IgD-negative memory B cell (primary cell): Measurements from ENCODE around the gene PON2. TPM values are rescaled to one million over a fixed set of nuclear protein-coding genes. Genes with fewer than 3 reads are reported as not detected.

Experiments
- H3K27ac Mint-ChIP-seq, 3 donors: one replicate each; pipeline ENCODE4 v1.8.0; 2020 to 2022; ENCODE audit warnings: mild to moderate bottlenecking in 3 of 3, mixed read lengths in 3 of 3, moderate library complexity in 1 of 3
- H3K27me3 Mint-ChIP-seq: one replicate; pipeline ENCODE4 v1.8.0; 2021; ENCODE audit warnings: mixed read lengths
- H3K36me3 Mint-ChIP-seq: one replicate; pipeline ENCODE4 v1.8.0; 2020; ENCODE audit warnings: mild to moderate bottlenecking, mixed read lengths
- H3K4me1 Mint-ChIP-seq, 3 donors: one replicate each; pipeline ENCODE4 v1.8.0; 2020 to 2022; ENCODE audit warnings: mixed read lengths in 3 of 3, mild to moderate bottlenecking in 1 of 3
- H3K4me3 Mint-ChIP-seq, 4 donors: one replicate each; pipeline ENCODE4 v1.8.0; 2020 to 2022; ENCODE audit warnings: mild to moderate bottlenecking in 4 of 4, mixed read lengths in 4 of 4, moderate library complexity in 3 of 4
- H3K9me3 Mint-ChIP-seq, 3 donors: one replicate each; pipeline ENCODE4 v1.8.0; 2020 to 2021; ENCODE audit warnings: mixed read lengths in 3 of 3, mild to moderate bottlenecking in 1 of 3
- polyA plus RNA-seq: library from polyadenylated mRNA; unstranded; fragments of 300-500 nt; fragmentation: Illumina TruSeq; gene quantifications from one replicate; pipeline ENCODE4 v1.2.3, GENCODE V29; 2021

The PON2 gene
- 1.7 TPM for polyA plus RNA-seq

DNA sequence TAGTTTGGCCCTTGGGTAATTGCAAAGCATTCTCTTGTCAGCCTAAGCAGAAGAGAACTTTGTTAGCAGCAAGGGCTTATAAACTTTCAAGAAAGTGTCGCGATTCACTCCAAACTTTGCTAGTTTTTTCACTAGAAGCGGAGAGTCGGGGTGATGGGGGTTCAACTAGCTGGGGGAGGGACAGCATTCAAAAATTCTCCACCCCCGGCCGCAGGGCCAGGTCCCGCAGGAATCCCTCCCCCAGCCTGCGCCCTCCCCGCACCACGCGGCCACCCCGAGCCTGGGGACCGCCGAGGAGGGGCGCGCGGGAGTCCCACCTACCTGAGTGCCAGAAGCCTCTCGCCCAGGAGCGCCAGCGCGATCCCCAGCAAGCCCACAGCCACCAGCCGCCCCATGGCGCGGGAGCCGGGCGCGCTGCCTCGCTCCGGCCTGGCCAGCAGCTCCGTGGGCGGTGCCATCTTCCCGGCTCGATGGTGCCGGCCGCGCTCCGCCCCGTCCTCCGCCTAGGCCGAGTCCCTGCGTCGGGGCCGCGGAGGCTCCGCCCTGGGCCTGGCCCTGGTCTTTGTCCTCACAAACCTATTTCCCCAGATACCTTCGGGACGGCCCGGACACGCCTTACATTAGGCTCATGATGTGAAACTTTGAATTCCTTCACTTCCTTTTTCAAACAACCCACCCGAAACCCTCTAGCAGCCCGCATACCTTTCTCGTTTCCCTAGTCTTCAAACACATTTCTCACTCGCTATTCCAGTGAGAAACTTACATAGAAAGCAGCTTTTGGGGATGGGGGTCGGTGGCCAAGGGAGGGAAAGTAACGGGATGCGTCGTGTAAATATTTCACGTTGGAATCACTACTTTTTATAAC, at the start of gene PON2:
TSS of gene PON2 (minus strand) at position 472 of the 865 bp plus-strand sequence. CDS start at position 395, 77 bp downstream.
- Mint-ChIP-seq H3K36me3 (no peaks in the 10 kb centered on the region), H3K27ac (peak within 1 kb of the TSS in 1 of 3 donors; percentile 55), H3K4me3 (peak within 1 kb of the TSS; percentile 79 to 93 (median 88)), H3K27me3 (no peaks in the 10 kb centered on the region), H3K4me1 (peaks cover 10 to 12% (median 12%) of the 10 kb centered on the region in 3 donors), H3K9me3 (no peaks in the 10 kb centered on the region)

DNA sequence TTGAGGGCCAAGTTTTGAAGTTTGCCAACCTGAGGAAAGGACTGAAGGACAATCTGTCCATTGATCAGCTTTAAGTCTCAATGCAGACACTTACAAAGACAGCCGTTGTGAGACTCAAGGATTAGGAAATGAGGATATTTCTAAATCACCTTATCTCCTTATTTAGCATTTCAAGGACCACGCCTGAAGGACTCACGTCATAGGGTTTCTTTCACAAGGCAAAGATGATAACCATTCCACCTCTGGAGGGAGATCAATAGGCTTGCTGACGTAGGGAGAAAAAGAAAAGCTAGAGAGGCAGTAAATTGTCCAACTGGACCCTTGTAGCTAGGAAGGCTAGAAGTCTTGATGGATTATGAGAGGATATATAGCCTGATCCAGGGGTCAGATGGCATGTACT, 47.6 kb upstream of the PON2 start:
- Mint-ChIP-seq H3K27ac (no peak overlapping the region), H3K36me3 (no peaks in the 10 kb centered on the region), H3K4me3 (no peak overlapping the region), H3K27me3 (peaks cover 3% of the 10 kb centered on the region), H3K9me3 (no peaks in the 10 kb centered on the region), H3K4me1 (peaks cover 0 to 2% (median 1%) of the 10 kb centered on the region in 3 donors)

DNA sequence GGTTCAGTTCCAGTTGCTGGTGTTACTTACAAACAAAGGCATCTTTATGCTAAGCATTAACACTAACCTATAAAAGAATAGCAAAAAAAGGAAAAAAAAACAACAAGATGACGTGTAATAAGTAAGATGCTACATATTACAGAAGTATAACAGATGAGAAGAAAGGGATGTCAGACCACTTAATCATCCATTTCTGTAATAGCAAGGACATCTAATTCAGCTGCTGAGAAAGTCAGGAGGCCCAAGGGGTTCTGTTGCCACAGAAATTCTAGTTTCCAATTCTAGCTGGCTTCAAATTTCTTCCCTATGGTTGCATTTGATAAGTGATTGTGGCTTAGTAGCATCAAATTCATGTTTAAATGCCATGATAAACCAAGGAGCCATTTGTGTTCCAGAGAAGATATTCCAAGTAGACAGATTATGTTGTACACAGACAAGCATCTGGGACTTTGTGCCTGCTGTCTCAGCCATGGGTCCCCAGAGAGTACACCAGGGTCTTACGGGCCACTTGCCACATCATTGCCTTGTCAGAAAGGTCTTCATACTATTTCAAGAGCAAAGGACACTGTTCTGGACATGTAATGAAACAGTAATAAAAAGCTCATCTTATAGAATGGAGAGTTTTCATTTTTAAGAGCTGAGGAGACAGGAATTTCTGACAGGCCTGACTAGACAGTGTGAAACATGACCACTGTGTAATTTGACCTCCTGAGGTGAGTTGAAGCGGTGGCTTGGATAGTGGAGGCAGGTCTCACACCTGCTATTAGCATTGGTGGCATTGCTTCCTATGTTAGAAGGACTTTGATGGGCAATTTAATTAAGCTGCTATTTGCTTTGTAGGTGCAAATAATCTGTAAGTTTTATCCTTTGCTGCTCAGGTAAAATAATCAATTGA, 46.7 kb upstream of the PON2 start:
- Mint-ChIP-seq H3K9me3 (no peaks in the 10 kb centered on the region), H3K4me1 (peaks cover 0 to 2% (median 1%) of the 10 kb centered on the region in 3 donors), H3K36me3 (no peaks in the 10 kb centered on the region), H3K27ac (no peak overlapping the region), H3K4me3 (peak overlapping the region in 1 of 4 donors; percentile 14), H3K27me3 (peaks cover 3% of the 10 kb centered on the region)

DNA sequence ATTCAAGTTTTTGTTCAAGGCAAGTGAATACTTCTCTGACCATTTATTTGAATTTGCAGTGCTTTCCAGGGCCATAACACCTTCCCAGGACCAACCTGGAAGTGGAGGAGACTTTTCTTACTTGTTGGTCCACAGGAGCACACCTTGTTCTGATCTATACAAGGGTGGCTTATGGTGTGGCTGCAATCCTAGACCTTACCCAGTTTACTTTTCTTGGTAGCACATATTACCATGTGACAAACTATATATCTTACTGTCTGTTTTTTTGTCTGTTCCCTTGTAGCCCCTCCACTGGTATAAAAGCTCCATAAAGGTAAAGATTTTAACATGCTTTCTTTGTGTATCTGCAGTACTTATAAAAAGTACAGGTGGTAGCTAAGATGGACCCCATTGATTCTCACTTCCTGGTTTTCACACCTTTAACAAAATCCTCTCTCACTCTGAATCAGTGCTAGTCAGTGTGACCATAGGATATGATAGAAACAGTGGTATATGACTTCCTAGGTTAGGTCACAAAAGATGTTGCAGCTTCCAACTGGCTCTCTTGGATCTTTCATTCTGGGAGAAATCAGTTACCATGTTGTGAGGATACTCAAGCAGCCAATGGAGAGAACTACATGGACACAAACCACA, 45.3 kb upstream of the PON2 start:
- Mint-ChIP-seq H3K36me3 (no peaks in the 10 kb centered on the region), H3K4me3 (no peak overlapping the region), H3K9me3 (no peaks in the 10 kb centered on the region), H3K27me3 (no peaks in the 10 kb centered on the region), H3K27ac (no peak overlapping the region), H3K4me1 (peaks cover 0 to 2% (median 1%) of the 10 kb centered on the region in 3 donors)

DNA sequence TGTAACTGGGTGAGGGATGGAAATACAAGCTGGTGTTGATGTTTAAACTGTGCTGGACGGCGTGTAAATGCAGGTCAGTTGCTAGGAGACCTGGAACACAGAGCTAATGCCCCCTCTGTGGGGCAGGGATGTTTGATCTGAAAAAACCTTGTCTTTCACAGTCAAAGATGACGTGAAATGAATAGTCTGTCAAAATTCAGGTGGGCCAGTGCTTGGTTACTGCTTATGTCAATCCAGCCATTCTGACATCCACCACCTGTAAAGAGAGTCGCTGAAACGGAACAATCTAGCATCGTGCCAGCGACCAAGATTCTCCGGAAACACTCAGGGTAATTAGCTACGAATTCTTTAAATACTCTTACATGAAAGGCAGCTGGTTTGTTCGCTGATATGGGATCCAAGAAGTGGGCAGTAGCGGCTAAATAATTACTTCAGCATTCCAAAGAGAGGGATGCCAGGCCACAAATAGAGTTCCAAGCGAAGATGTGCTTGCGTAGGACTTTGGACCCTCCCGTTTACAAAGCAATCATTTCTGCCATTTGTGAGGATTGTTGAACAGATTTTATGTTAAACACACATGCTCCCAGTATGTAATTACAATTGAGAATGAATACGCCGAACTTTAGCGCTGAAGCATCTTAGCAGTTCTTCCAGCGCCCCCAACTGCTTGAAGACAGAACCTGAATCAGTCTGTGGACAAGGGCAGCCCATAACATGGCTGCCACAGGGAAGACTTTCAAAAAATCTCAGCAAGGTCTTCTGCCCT, 43.6 kb upstream of the PON2 start:
- Mint-ChIP-seq H3K27ac (no peak overlapping the region), H3K4me1 (peaks cover 0 to 2% (median 1%) of the 10 kb centered on the region in 3 donors), H3K27me3 (no peaks in the 10 kb centered on the region), H3K9me3 (no peaks in the 10 kb centered on the region), H3K4me3 (peak overlapping the region in 1 of 4 donors; percentile 26), H3K36me3 (no peaks in the 10 kb centered on the region)

DNA sequence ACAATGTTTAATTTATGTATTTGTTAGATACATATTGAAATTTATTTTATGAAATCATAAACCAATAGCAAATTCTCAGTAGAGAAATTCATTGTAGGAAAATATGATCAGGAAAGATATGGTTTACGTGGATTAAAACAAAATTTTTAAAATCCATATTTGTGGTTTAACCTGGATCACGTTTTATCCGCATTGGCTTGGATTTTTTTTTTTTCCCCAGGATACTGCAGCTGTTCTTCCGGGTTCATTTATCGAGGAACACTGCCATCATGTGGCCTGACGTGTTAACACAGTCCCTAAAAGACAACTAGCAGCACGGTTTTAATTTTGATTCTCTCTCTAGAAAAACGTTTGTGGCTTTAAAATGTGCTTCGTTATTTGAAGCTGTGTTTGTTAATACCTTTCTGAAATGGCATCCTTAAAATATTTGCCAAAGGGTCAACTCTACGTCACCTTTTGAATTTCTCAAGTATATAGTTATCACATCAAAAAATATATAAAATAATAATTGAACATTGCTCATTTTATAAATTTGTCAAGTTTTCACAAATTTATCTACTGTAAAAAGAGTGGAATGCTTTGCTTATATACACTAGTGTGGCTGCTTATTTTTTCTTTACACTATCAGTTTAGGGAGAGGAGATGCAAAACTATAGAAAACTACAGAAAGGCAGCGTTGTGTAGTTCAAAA, 42.2 kb upstream of the PON2 start:
- no peaks in the 10 kb centered on the region for H3K9me3 Mint-ChIP-seq
- H3K27me3 Mint-ChIP-seq = no peaks in the 10 kb centered on the region
- H3K36me3 Mint-ChIP-seq = no peaks in the 10 kb centered on the region
- H3K4me1 Mint-ChIP-seq = peaks cover 0 to 1% (median 0%) of the 10 kb centered on the region in 3 donors
- no peak overlapping the region for H3K4me3 Mint-ChIP-seq
- no peak overlapping the region for H3K27ac Mint-ChIP-seq

DNA sequence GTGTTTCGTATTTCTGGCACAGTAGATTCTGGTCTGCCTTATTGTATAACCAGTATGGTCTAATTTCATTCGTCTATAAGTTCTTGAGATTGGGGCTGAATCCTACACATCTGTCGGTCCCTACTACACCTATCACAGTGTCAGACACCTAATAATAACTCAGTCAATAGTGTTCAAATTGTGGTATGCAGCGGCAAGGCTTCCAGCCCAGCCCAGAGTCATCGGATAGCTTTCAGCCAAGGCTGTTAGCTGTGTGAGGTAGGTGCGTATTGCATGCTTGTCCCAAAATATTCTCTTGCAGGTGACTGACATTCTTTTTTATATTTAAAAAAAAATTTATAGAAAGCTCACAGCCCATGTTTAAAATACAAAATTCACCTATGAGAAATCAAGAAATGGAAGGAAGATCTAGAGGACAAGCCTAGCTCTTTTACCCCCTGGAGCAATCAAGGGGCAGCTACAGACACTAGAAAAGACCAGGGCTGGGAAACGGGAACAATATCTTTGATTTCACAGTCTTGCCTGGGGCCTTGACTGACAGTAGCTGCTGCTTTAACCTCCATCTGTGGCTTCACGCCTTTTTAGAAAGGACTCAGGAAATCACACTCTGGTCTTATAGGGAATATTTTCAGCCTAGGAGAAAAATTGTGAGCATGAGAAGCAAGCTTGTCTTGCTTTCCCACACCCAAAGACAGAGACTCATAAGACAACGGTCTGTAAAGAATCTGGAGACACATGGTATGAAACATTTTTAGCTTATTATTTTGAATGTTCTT, 41.4 kb upstream of the PON2 start:
- Mint-ChIP-seq H3K27me3 (no peaks in the 10 kb centered on the region), H3K36me3 (no peaks in the 10 kb centered on the region), H3K27ac (peak overlapping the region in 1 of 3 donors; percentile 41), H3K9me3 (no peaks in the 10 kb centered on the region), H3K4me3 (no peak overlapping the region), H3K4me1 (peaks cover 0 to 1% (median 0%) of the 10 kb centered on the region in 3 donors)

DNA sequence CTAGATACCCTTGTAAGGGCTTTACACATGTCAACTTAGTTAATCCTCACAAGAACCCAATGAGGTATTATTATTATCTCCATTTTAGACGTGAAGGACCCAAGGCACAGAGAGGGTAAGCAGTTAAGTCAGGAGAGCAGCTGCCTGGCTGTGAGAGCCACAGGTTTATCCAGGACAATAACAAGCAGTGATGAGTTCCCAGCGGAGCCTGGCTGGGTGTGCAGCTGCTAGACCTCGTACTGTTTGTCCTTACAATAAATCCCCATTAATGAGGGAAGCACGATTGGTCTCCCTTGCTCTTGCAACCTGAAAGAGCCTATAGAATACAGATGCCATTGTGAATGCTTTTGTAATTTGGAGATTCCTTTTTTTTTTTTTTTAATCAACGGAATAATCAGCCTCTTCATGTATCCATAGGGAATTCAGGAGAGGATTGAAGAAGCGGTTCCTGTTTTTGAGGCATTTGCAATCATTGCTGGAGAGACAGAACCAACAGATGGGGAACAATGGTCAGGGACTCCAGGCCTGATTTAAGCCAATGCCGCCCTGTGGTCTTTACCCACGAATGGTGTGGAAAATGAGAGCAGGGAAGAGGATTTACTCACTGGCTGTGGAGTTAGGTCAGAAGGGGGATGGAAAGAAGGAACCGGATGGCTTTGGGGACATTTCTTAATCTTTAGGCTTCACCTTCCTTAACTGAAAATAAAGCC, 38.6 kb upstream of the PON2 start:
- no peaks in the 10 kb centered on the region for H3K36me3 Mint-ChIP-seq
- peaks cover 4 to 7% (median 7%) of the 10 kb centered on the region in 3 donors for H3K4me1 Mint-ChIP-seq
- H3K27me3 Mint-ChIP-seq = no peaks in the 10 kb centered on the region
- H3K9me3 Mint-ChIP-seq = no peaks in the 10 kb centered on the region
- H3K4me3 Mint-ChIP-seq = no peak overlapping the region
- no peak overlapping the region for H3K27ac Mint-ChIP-seq

DNA sequence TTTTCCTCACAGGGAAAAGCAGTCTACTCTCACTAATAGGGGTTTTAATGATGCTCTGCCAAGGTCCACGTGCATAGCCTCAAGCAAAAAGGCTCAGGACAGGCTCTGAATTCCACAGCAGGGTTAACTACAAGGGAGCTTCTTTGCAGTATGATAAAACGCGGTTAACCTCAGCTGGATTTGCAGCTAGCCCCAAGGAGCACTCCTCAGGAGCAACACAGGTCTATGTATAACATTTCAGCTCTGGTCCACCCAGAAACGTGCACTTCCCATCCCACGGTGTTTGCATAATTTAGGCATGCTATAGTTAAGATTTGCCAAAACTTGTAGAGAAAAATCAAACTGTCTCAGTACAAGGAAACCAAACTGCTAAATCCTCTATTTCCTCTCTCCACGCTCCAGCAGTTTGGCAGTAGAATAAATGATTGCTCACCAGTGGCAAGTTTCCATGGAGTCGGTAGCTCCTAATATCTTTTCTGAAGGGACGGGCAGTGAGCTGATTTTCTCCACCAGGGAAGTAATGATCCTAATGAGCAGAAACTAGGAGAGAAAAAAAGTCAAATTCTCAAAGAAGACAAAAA, 37.8 kb upstream of the PON2 start:
- peaks cover 7 to 8% (median 7%) of the 10 kb centered on the region in 3 donors for H3K4me1 Mint-ChIP-seq
- H3K27me3 Mint-ChIP-seq = no peaks in the 10 kb centered on the region
- H3K36me3 Mint-ChIP-seq = no peaks in the 10 kb centered on the region
- H3K27ac Mint-ChIP-seq = no peak overlapping the region
- no peaks in the 10 kb centered on the region for H3K9me3 Mint-ChIP-seq
- no peak overlapping the region for H3K4me3 Mint-ChIP-seq

DNA sequence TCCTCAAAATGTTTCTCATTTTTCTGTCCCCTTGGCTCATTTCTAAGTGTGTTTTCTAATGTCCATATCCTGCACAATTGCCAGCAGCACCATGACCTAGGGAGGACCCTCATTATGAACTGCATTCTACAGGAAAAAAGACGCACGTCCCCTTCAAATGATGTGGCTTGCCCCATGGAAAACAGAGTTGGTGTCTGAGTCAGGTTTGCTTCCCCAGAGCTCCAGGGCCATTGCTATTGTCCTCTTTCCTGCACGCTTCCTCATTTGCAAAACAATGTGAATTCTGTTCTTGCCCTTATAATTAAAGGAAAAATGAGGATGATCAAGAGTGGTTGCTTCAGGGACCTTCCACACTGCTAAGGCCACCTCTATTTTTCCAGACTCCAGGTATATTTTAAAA, 36.2 kb upstream of the PON2 start:
- H3K27me3 Mint-ChIP-seq = no peaks in the 10 kb centered on the region
- H3K4me3 Mint-ChIP-seq = no peak overlapping the region
- H3K4me1 Mint-ChIP-seq = peaks cover 7 to 8% (median 7%) of the 10 kb centered on the region in 3 donors
- H3K27ac Mint-ChIP-seq = no peak overlapping the region
- H3K36me3 Mint-ChIP-seq = no peaks in the 10 kb centered on the region
- no peaks in the 10 kb centered on the region for H3K9me3 Mint-ChIP-seq

DNA sequence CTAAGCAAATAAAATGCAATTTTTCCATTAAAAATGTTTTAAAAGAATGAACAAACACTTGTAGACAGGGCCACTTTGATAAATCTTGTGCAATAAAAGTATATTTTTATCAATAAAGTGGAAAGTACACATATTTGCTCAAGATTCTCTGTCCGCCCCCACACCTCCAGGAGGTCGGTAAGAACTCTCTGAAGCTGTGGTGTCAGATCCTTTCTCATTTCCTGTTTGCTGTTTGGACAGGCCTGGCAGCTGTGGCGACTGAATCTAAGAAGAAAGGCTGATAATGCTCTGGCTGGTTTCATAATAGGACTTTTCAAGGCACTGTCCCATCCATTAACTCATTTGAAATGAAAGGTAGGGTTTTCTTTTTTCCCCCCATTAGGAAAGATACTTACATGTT, 35.6 kb upstream of the PON2 start:
- no peaks in the 10 kb centered on the region for H3K9me3 Mint-ChIP-seq
- H3K4me3 Mint-ChIP-seq = peak overlapping the region in 1 of 4 donors; percentile 28
- H3K36me3 Mint-ChIP-seq = no peaks in the 10 kb centered on the region
- H3K27me3 Mint-ChIP-seq = no peaks in the 10 kb centered on the region
- peaks cover 7 to 8% (median 7%) of the 10 kb centered on the region in 3 donors for H3K4me1 Mint-ChIP-seq
- H3K27ac Mint-ChIP-seq = no peak overlapping the region

DNA sequence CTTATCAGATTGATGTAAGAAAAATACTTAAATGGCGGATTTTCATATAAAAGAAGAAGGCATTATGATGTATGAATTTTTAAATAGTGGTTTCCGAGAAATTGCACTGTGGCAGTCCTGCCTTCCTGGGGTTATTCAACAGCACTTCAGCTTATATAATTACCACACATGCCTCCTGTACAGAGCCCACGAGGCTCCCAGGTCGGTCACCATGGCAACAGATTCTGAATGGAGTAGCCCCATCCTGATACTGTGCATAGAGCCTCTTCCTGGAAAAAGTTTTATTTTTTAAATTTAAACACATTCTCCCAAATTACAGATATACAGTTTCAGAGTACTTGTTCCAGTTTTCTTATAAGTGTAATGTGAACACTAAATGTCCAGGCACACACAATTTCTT, 35.0 kb upstream of the PON2 start:
- no peak overlapping the region for H3K4me3 Mint-ChIP-seq
- H3K36me3 Mint-ChIP-seq = no peaks in the 10 kb centered on the region
- no peak overlapping the region for H3K27ac Mint-ChIP-seq
- no peaks in the 10 kb centered on the region for H3K27me3 Mint-ChIP-seq
- H3K9me3 Mint-ChIP-seq = no peaks in the 10 kb centered on the region
- H3K4me1 Mint-ChIP-seq = peaks cover 7 to 8% (median 7%) of the 10 kb centered on the region in 3 donors
